GM19452 (cell line): ENCODE measurements around the gene MRTFA.

Experiments used
- ATAC-seq: cut with Tn5 transposase; IDR thresholded peaks from one replicate; pipeline ENCODE4 v1.9.1; 2021; ENCODE audit not compliant: unreplicated experiment

MRTFA gene

GRCh38 chr22:40433416-40434090, 203.0 kb downstream of the MRTFA start:
- ATAC-seq = no peak

GRCh38 chr22:40432625-40433024, 203.9 kb downstream of the MRTFA start:
- no peak for ATAC-seq

GRCh38 chr22:40432157-40432556, 204.4 kb downstream of the MRTFA start:
- no peak for ATAC-seq

GRCh38 chr22:40430991-40431390, 205.5 kb downstream of the MRTFA start:
- ATAC-seq = no peak

GRCh38 chr22:40429481-40429880, 207.0 kb downstream of the MRTFA start:
- ATAC-seq = no peak

- no peak for ATAC-seq
Observed at GRCh38 chr22:40428796-40429195, 207.7 kb downstream of the MRTFA start.

GRCh38 chr22:40426594-40427333, 209.8 kb downstream of the MRTFA start:
- ATAC-seq = no peak

- no peak for ATAC-seq
Observed at GRCh38 chr22:40425082-40425481, 211.4 kb downstream of the MRTFA start.

GRCh38 chr22:40423882-40424640, 212.5 kb downstream of the MRTFA start:
- ATAC-seq = no peak

- ATAC-seq = no peak
Observed at GRCh38 chr22:40423310-40423688, 213.2 kb downstream of the MRTFA start.

GRCh38 chr22:40422558-40423309, 213.8 kb downstream of the MRTFA start:
- no peak for ATAC-seq

GRCh38 chr22:40421941-40422340, 214.6 kb downstream of the MRTFA start:
- ATAC-seq = no peak

GRCh38 chr22:40421082-40421350, 215.5 kb downstream of the MRTFA start:
- no peak for ATAC-seq

- no peak for ATAC-seq
Observed at GRCh38 chr22:40420341-40421081, 216.0 kb downstream of the MRTFA start.

GRCh38 chr22:40419718-40420117, 216.8 kb downstream of the MRTFA start:
- ATAC-seq = no peak

- ATAC-seq = no peak
Observed at GRCh38 chr22:40418366-40419201, 217.9 kb downstream of the MRTFA start.

GRCh38 chr22:40417881-40418280, 218.6 kb downstream of the MRTFA start:
- ATAC-seq = no peak

GRCh38 chr22:40417041-40417440, 219.5 kb downstream of the MRTFA start:
- ATAC-seq = no peak

GRCh38 chr22:40416636-40417035, 219.9 kb downstream of the MRTFA start:
- ATAC-seq = no peak

- no peak for ATAC-seq
Observed at GRCh38 chr22:40416267-40416570, 220.3 kb downstream of the MRTFA start.
